Measurements from ENCODE around the gene SLC9C1. TPM values are rescaled to one million over a fixed set of nuclear protein-coding genes. Genes with fewer than 3 reads are reported as not detected.

Gene SLC9C1
- total RNA-seq, 3 donors from 2014 or later: 0.15 to 0.48 TPM; not detected in 1

- H3K27me3 ChIP-seq: no peaks in the 10 kb centered on the region
- intact Hi-C loops (cut with DNase I; ENCODE audit: low total_unique reads): no loop called here
These were observed 178.1 kb downstream of the SLC9C1 start for GRCh38 chr3:112115806-112116383.

DNA sequence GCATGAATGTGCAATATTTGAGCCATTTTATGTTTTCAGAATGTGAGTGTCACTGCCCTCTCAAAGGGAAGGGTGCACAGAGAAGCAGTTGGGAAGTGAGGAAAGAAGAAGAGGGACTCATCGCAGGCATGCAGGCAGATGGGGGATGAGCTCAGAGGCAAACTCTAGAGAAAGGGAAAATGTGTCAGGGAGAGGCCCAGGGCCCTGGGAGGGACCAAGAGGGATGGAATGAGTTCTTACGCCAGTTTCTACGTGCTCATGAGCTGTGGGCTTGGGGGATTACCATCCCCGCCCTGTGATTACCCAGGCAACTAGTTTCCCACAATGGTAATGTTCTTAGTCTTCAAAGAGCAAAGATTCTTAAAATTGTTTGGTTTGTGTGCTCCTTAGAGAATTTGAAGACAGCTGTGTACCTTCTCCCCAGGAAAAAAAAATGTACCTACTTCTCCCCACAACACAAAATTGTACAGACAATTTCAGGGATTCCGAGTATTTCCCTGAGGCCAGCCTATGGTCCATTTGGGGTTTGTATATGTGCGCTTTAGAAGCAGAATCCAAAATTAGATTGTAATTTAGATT, 178.8 kb downstream of the SLC9C1 start:
- intact Hi-C loops (cut with DNase I; ENCODE audit: low total_unique reads): no loop called here
- H3K27me3 ChIP-seq: no peaks in the 10 kb centered on the region
- H3K4me3 ChIP-seq: no peak overlapping the region
- no peak for DNase-seq (ENCODE audit: low spot score in 2 of 2)
- H3K36me3 ChIP-seq: no peaks in the 10 kb centered on the region
- TF ChIP-seq POLR2AphosphoS5 (IDR thresholded peaks at IDR 0.05) (no peak), POLR2A (IDR thresholded peaks at IDR 0.05) (no peak), CTCF (IDR thresholded peaks at IDR 0.05) (no peak)
- no peaks in the 10 kb centered on the region for H3K4me1 ChIP-seq
- no peaks in the 10 kb centered on the region for H3K9me3 ChIP-seq
- no peak overlapping the region for H3K27ac ChIP-seq

More at GRCh38 chr3:112115806-112116383, 178.1 kb downstream of the SLC9C1 start:
- H3K9me3 ChIP-seq: no peaks in the 10 kb centered on the region
- DNase-seq (ENCODE audit: low spot score in 2 of 2): no peak
- H3K27ac ChIP-seq: no peak overlapping the region
- H3K4me1 ChIP-seq: no peaks in the 10 kb centered on the region
- no peak overlapping the region for H3K4me3 ChIP-seq
- no peak for TF ChIP-seq POLR2A (IDR thresholded peaks at IDR 0.05)
- no peak for TF ChIP-seq CTCF (IDR thresholded peaks at IDR 0.05)
- TF ChIP-seq POLR2AphosphoS5 (IDR thresholded peaks at IDR 0.05): no peak
- H3K36me3 ChIP-seq: no peaks in the 10 kb centered on the region

GRCh38 chr3:112114576-112115160, 179.3 kb downstream of the SLC9C1 start:
- no peaks in the 10 kb centered on the region for H3K9me3 ChIP-seq
- H3K27ac ChIP-seq: no peak overlapping the region
- TF ChIP-seq CTCF (IDR thresholded peaks at IDR 0.05) (no peak), POLR2AphosphoS5 (IDR thresholded peaks at IDR 0.05) (no peak), POLR2A (IDR thresholded peaks at IDR 0.05) (no peak)
- H3K4me1 ChIP-seq: no peaks in the 10 kb centered on the region
- no peaks in the 10 kb centered on the region for H3K27me3 ChIP-seq
- no peak for DNase-seq (ENCODE audit: low spot score in 2 of 2)
- no peaks in the 10 kb centered on the region for H3K36me3 ChIP-seq
- intact Hi-C loops (cut with DNase I; ENCODE audit: low total_unique reads): no loop called here
- H3K4me3 ChIP-seq: no peak overlapping the region

- intact Hi-C loops (cut with DNase I; ENCODE audit: low total_unique reads): no loop called here
- H3K27me3 ChIP-seq: no peaks in the 10 kb centered on the region
- DNase-seq (ENCODE audit: low spot score in 2 of 2): peak in 1 of 2 donors; percentile 45
- TF ChIP-seq CTCF (IDR thresholded peaks at IDR 0.05) (peak in 2 of 3 donors; percentile 46 to 54), POLR2AphosphoS5 (IDR thresholded peaks at IDR 0.05) (no peak)
- H3K4me3 ChIP-seq: no peak overlapping the region
- H3K9me3 ChIP-seq: no peaks in the 10 kb centered on the region
- no peaks in the 10 kb centered on the region for H3K36me3 ChIP-seq
- no peak overlapping the region for H3K27ac ChIP-seq
- H3K4me1 ChIP-seq: no peaks in the 10 kb centered on the region
These were observed 182.1 kb downstream of the SLC9C1 start for GRCh38 chr3:112111785-112112402.

- intact Hi-C loops (cut with DNase I; ENCODE audit: low total_unique reads): no loop called here
- Histone ChIP-seq H3K4me3 (no peak overlapping the region), H3K27ac (no peak overlapping the region), H3K4me1 (no peaks in the 10 kb centered on the region), H3K27me3 (no peaks in the 10 kb centered on the region), H3K36me3 (no peaks in the 10 kb centered on the region), H3K9me3 (no peaks in the 10 kb centered on the region)
- DNase-seq (ENCODE audit: low spot score in 2 of 2): no peak
- TF ChIP-seq CTCF (IDR thresholded peaks at IDR 0.05) (no peak), POLR2A (IDR thresholded peaks at IDR 0.05) (no peak), POLR2AphosphoS5 (IDR thresholded peaks at IDR 0.05) (no peak)
These were observed 184.7 kb downstream of the SLC9C1 start for GRCh38 chr3:112109322-112109721.
